Panc1 (cell line): ENCODE data around the gene INO80. TPM values are rescaled to one million over a fixed set of nuclear protein-coding genes. Genes with fewer than 3 reads are reported as not detected.
"Not testable (repeated sequence)": the region's sequence is repeated elsewhere in the genome, so short reads cannot be mapped to it uniquely, and the experiment has no call there.

ENCODE experiments used
- ATAC-seq: fragments of 200-7000 bp; cut with Tn5 transposase; 2 replicates; pipeline ENCODE4 v1.9.1; 2020; ENCODE audit warnings: mild to moderate bottlenecking, moderate library complexity
- BruUV-seq: library from RNA; stranded (reverse); fragments of 400-500 nt; replicated peaks from 2 replicates; lab custom pipeline; 2021; lab: Mats Ljungman, UMichigan
- CTCF ChIA-PET: fragments of 300-600 bp; sonication (Branson Sonifier 250); formaldehyde crosslinking; loops from one replicate; lab custom pipeline; 2022; ENCODE audit warnings: antibody characterized with exemption; lab: Charles Lee
- POLR2A ChIA-PET: fragments of 300-600 bp; sonication (Branson Sonifier 250); formaldehyde crosslinking; loops from one replicate; lab custom pipeline; 2022; ENCODE audit warnings: antibody characterized with exemption; lab: Charles Lee
- DNase-seq: peaks from one replicate; pipeline ENCODE4 v3.0.0-alpha.2; 2010; ENCODE audit warnings: low read depth, low spot score
- H3K27ac ChIP-seq: 2 replicates; pipeline ENCODE4 v1.5.1; 2011; ENCODE audit warnings: mild to moderate bottlenecking, low read length, inconsistent platforms
- H3K27me3 ChIP-seq: fragments of 200-500 bp; sonication (Bioruptor generic); 2 replicates; pipeline ENCODE4 v1.6.0; 2014; ENCODE audit warnings: low read length, inconsistent platforms; ENCODE audit not compliant: control insufficient read depth, insufficient read depth
- H3K36me3 ChIP-seq: fragments of 200-500 bp; sonication (Bioruptor generic); 2 replicates; pipeline ENCODE4 v1.5.1; 2014; ENCODE audit warnings: inconsistent platforms, mild to moderate bottlenecking, low read length, moderate library complexity; ENCODE audit not compliant: control insufficient read depth, insufficient read depth
- H3K4me1 ChIP-seq: 2 replicates; pipeline ENCODE4 v1.5.1; 2011; ENCODE audit warnings: inconsistent platforms, mild to moderate bottlenecking, low read length, moderate library complexity; ENCODE audit not compliant: control insufficient read depth, insufficient read depth
- H3K4me3 ChIP-seq, 2 experiments: 2 replicates each; pipeline ENCODE4 v1.5.1; 2011 to 2012; ENCODE audit warnings: low read depth in 2 of 2, low read length in 2 of 2, mild to moderate bottlenecking in 2 of 2, inconsistent platforms in 1 of 2, moderate library complexity in 1 of 2
- H3K9me3 ChIP-seq: fragments of 200-500 bp; sonication (Bioruptor generic); 2 replicates; pipeline ENCODE4 v1.5.1; 2014; ENCODE audit warnings: low read depth, mild to moderate bottlenecking, inconsistent platforms, low read length, moderate library complexity; ENCODE audit not compliant: control insufficient read depth, insufficient read depth
- POLR2AphosphoS5 ChIP-seq: IDR thresholded peaks from 2 replicates; pipeline ENCODE4 v1.6.1; 2012; ENCODE audit warnings: mild to moderate bottlenecking, low read depth, low read length, moderate library complexity
- SIN3A ChIP-seq: IDR thresholded peaks from 2 replicates; pipeline ENCODE4 v1.6.1; 2012; ENCODE audit warnings: low read depth, mild to moderate bottlenecking, low read length, moderate library complexity, borderline replicate concordance; ENCODE audit not compliant: insufficient read depth
- TCF7L2 ChIP-seq: IDR thresholded peaks from 2 replicates; pipeline ENCODE4 v1.6.1; 2011; ENCODE audit warnings: mild to moderate bottlenecking, low read depth, low read length, inconsistent platforms
- in situ Hi-C: cut with HindIII; loops from 2 replicates; pipeline ENCODE4 v1.10.0; 2016; ENCODE audit warnings: low sequenced_read_pairs, low pct_unique_long_range_greater_than_20kb
- intact Hi-C: fragments of 100-400 bp; cut with micrococcal nuclease; formaldehyde crosslinking; loops from one replicate; pipeline ENCODE4 v1.10.0; 2022; ENCODE audit not compliant: unreplicated experiment
- total RNA-seq: library from RNA; stranded (reverse); gene quantifications from one replicate; pipeline ENCODE4 v1.2.1, GENCODE V29; 2021; ENCODE audit not compliant: unreplicated experiment
- TF ChIP-seq, protein P1 (sequence below), 2 experiments: IDR thresholded peaks; 2 replicates each; pipeline ENCODE4 v1.6.1; 2011 to 2012; ENCODE audit warnings: low read depth in 2 of 2, control low read depth in 1 of 2, low read length in 1 of 2, mild to moderate bottlenecking in 1 of 2, moderate library complexity in 1 of 2; ENCODE audit not compliant: insufficient read depth in 1 of 2
- TF ChIP-seq, protein P2 (sequence below): fragments of 450-650 bp; IDR thresholded peaks from 2 replicates; pipeline ENCODE4 v1.5.1; 2017; ENCODE audit warnings: mild to moderate bottlenecking

Gene INO80
- total RNA-seq, 1 experiment from 2014 or later = 26.2 TPM

DNA sequence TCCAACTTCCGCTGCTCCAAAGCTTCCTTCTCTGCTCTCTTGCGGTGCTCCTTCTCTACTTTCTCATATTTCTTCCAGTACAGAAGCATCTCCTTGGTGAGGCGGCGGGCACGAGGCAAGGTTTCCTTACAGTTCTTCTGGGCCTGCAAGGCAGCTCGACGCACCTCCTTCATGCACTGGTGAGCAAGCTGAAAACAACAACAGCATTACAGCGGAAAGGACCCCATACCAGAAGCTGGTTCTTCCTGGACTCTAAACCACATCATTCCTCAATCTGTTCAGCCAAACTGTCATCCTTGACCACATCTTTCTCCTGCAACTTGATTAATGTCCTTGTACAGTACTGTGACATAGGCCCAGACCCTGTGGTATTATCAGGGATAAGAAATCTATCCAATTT lies 36.4 kb downstream of the INO80 start:
- no peak overlapping the region for H3K4me3 ChIP-seq
- intact Hi-C loops = loop anchor here (10.0 kb wide), 1 partner anchor 105 kb away; no protein-coding TSS in a partner anchor
- no peak for ATAC-seq
- no peaks in the 10 kb centered on the region for H3K4me1 ChIP-seq
- in situ Hi-C loops = no loop called here
- POLR2A ChIA-PET = no interaction called here
- H3K36me3 ChIP-seq = peaks cover 26% of the 10 kb centered on the region
- DNase-seq = no peak
- TF ChIP-seq SIN3A (no peak), POLR2AphosphoS5 (no peak), TCF7L2 (no peak)
- TF ChIP-seq, protein P1, sequence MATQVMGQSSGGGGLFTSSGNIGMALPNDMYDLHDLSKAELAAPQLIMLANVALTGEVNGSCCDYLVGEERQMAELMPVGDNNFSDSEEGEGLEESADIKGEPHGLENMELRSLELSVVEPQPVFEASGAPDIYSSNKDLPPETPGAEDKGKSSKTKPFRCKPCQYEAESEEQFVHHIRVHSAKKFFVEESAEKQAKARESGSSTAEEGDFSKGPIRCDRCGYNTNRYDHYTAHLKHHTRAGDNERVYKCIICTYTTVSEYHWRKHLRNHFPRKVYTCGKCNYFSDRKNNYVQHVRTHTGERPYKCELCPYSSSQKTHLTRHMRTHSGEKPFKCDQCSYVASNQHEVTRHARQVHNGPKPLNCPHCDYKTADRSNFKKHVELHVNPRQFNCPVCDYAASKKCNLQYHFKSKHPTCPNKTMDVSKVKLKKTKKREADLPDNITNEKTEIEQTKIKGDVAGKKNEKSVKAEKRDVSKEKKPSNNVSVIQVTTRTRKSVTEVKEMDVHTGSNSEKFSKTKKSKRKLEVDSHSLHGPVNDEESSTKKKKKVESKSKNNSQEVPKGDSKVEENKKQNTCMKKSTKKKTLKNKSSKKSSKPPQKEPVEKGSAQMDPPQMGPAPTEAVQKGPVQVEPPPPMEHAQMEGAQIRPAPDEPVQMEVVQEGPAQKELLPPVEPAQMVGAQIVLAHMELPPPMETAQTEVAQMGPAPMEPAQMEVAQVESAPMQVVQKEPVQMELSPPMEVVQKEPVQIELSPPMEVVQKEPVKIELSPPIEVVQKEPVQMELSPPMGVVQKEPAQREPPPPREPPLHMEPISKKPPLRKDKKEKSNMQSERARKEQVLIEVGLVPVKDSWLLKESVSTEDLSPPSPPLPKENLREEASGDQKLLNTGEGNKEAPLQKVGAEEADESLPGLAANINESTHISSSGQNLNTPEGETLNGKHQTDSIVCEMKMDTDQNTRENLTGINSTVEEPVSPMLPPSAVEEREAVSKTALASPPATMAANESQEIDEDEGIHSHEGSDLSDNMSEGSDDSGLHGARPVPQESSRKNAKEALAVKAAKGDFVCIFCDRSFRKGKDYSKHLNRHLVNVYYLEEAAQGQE (IDR thresholded peaks at IDR 0.05; ENCODE audit: insufficient read depth in 1 of 2, low read depth in 2 of 2, low read length in 1 of 2) = no peak
- TF ChIP-seq, protein P2, sequence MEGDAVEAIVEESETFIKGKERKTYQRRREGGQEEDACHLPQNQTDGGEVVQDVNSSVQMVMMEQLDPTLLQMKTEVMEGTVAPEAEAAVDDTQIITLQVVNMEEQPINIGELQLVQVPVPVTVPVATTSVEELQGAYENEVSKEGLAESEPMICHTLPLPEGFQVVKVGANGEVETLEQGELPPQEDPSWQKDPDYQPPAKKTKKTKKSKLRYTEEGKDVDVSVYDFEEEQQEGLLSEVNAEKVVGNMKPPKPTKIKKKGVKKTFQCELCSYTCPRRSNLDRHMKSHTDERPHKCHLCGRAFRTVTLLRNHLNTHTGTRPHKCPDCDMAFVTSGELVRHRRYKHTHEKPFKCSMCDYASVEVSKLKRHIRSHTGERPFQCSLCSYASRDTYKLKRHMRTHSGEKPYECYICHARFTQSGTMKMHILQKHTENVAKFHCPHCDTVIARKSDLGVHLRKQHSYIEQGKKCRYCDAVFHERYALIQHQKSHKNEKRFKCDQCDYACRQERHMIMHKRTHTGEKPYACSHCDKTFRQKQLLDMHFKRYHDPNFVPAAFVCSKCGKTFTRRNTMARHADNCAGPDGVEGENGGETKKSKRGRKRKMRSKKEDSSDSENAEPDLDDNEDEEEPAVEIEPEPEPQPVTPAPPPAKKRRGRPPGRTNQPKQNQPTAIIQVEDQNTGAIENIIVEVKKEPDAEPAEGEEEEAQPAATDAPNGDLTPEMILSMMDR = no peak
- CTCF ChIA-PET = no interaction called here
- no peak overlapping the region for H3K27ac ChIP-seq
- H3K27me3 ChIP-seq = no peaks in the 10 kb centered on the region
- BruUV-seq = no TSS peak
- no peaks in the 10 kb centered on the region for H3K9me3 ChIP-seq

DNA sequence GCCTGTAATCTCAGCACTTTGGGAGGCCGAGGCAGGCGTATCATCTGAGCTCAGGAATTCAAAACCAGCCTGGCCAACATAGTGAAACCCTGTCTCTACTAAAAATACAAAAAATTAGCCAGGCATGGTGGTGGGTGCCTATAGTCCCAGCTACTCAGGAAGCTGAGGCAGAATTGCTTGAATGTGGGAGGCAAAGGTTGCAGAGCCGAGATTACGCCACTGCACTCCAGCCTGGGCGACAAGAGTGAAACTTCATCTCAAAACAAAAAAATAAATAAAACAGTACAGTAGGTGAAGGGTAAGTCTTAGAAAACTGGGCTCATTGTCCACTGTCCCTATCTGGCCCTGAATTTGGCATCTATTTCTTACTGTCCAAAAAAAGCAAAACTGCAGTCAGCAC lies 37.2 kb downstream of the INO80 start:
- H3K36me3 ChIP-seq = peaks cover 26% of the 10 kb centered on the region
- ATAC-seq, DNase-seq, H3K4me3 ChIP-seq, in situ Hi-C loops, BruUV-seq, H3K27ac ChIP-seq, intact Hi-C loops, H3K27me3 ChIP-seq, H3K9me3 ChIP-seq, H3K4me1 ChIP-seq, CTCF ChIA-PET: not testable (repeated sequence)
- POLR2A ChIA-PET = interaction anchor here (0.7 kb wide), 1 partner anchor 20 kb away, joined by 8 read pairs; no protein-coding TSS in a partner anchor

DNA sequence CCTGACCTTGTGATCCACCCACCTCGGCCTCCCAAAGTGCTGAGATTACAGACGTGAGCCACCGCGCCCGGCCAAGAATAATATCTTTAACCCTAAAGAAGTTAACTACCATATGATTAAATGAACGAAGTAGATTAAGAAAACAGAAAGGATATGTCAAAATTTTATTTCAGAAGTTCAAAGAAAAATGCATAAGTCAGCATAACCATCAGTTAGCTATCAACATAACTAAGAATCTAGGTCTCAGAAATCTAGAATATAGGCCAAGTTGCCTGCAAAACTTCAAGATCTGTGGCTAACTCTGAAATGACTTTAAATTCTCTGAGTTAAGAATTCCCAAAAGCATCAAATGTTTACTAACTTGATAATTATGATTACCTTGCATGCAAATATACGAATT lies 38.0 kb downstream of the INO80 start:
- no peak overlapping the region for H3K27ac ChIP-seq
- in situ Hi-C loops = no loop called here
- CTCF ChIA-PET = no interaction called here
- intact Hi-C loops = no loop called here
- BruUV-seq = no TSS peak
- ATAC-seq (no peak), DNase-seq (no peak)
- TF ChIP-seq TCF7L2 (no peak), POLR2AphosphoS5 (no peak), SIN3A (no peak)
- TF ChIP-seq, protein P1 (IDR thresholded peaks at IDR 0.05; ENCODE audit: insufficient read depth in 1 of 2, low read depth in 2 of 2, low read length in 1 of 2) = no peak
- TF ChIP-seq, protein P2 = no peak
- no peaks in the 10 kb centered on the region for H3K27me3 ChIP-seq
- no peaks in the 10 kb centered on the region for H3K9me3 ChIP-seq
- peaks cover 29% of the 10 kb centered on the region for H3K36me3 ChIP-seq
- POLR2A ChIA-PET = no interaction called here
- no peaks in the 10 kb centered on the region for H3K4me1 ChIP-seq
- no peak overlapping the region for H3K4me3 ChIP-seq
